ENCODE results near the gene SND1.

The SND1 gene

DNA sequence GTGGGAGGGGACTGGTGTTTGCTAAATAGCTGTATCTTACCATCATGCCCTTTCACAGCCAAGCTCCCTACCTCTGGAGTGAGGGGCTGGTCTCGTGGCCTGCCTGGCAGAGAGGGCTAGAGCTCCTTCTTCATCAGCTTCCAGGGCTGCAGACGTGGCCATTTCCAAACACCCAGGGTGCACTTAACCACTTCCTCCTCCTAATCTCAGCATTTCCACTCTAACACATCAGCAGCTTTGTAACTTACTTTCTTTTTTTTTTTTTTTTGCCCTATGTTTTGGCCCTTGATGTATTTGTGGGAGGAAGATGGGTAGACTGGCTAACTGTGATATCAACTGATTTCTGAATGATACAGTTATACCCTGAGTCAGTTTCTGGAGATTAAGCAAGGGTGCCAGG, 351.8 kb downstream of the SND1 start:
- DNase-seq = no peak

DNA sequence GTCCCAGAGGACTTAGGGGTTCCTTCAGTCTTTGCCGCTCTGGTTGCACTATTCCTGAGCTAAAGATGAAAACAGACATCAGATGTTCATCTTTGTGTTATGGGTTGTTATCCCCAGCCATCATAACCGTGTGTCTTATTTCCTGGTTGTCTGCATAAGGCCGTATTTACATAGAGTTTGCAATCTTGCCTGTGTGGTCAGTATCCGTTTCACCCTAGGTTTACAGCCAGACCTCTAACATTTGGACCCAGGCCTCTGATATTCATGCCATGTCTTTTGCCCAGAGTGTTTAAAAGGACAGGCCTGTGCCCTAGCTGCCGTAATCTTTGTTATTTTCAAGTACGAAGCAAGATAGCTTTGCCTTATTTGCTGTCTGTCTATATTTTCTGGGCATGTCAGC, 352.6 kb downstream of the SND1 start:
- no peak for DNase-seq

DNA sequence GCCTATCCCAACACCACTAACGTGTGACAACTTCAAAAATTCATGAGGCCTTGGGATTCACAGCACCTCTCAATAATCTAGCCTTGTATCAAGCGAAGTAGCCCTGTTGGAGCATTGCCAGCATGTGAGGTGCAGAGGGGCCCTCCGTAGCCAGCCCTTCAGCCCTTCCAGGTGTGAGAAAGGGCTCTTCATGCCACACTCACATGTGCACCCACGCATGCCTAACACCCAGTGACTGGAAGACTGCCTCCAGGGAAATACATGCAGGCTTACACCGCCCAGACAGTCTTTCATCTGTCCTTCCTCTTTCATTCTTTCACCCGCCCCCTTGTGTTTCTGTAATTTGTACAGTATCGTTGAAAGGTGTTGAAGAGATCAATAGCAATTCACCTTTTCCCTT, 353.1 kb downstream of the SND1 start:
- no peak for DNase-seq

DNA sequence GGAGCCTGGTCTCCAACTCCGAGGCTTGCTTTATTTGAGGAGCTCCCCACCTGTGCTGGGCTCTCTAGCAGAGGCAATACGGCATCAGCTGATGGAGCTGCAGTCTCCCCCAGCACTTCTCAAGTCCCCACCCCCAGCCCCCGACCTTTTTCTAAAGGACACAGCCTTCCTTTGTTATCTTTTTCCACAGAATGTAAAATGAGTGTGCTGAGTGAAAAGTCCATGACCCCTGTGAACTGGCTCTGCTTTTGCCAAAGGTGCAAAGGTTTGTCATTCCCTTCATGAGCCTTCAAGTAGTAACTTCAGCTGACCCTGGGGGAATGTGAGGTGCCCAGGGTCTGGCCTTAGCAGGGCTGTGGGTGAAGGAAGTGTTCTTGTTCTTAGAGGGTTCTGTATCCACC, 353.8 kb downstream of the SND1 start:
- DNase-seq = no peak

DNA sequence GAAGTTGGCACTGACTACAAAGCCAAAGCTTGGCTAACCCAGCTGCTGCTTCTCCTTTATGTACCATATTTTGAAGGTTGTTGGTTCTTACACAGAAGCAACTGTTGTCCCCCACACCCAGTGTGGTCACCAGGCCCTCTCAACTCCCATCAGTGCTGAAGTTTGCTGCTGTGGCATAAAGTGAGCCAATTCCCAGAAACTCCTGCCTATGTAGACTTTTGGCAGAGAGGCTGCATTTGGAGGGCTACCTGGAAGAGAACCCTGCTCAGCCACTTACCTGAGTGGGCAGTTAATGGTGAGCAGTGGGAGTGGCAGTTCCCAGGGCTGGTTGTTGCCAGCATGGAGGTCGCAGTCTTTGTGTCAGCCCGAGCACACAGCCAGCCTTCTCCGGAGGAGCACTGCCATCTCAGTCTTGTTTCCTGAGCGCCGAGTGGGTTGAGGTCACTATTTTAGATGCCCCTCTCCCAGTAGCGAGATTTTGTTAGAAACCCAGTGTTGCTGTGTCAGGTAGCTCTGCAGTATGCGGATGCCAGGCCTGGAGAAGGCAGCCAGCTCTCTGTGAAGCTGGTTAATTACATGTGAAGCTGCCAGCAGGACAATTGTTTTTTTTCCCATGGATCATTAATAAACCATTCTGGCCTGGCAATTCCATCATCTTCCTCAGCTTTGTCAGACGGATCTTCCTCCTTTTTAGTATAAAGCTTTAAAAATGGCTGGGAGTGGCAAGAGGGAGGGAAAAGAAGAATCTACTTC, 354.7 kb downstream of the SND1 start:
- DNase-seq = no peak

DNA sequence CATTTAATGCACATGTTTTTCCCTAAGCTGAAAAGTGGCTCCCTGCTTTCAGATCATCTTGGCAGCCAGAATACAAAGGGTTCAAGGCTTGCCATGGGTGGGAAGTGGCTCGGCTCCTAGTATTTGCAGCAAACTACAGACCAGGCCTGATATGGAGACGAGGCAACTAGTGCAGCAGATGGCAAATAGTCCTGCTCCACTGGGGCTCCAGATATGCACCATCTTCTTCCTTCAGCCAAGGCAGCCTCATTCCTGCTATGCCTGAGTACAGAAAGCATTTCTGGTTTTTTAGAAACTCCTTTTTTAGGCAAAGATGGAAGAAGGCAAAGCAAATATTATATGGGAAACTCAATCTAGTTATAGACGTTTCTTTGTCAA, 355.3 kb downstream of the SND1 start:
- DNase-seq = no peak

DNA sequence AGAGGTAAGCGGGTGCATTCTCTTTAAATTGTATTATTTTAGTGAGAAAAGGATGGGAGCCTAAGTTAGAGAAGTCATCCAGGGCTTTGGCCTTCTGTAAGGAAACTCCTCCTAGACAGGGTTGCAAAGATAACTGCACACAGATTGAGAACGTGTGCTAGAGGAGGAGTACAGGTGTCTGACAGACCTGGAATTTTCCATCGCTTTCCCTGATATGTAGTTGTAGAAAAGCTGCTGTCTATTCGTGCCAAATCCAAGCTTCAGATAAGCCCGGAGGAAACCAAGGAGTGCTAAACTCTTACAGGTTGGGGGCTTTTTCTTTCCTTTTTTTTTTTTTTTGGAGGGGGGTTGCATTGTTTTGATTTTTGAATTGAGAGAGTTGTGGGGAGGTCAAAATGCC, 356.1 kb downstream of the SND1 start:
- no peak for DNase-seq

DNA sequence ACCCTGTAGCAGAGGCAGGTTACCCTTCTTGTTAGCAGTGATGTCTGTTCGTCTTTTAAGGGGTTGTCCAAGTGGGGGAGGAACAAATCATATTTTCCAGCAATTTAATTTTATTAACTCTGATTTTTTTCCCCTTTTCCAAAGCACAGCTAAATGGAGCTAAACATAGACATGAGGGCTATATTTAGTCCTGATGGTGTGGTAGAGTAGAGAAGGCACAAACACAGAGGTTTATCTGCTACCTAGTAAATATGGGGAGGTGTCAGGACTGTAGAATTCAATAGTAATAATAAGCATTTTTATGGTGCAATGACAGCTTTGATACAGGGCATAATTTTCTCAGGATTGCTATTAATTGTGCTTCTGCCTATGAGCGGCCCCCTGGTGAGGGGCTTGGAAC, 356.8 kb downstream of the SND1 start:
- no peak for DNase-seq

DNA sequence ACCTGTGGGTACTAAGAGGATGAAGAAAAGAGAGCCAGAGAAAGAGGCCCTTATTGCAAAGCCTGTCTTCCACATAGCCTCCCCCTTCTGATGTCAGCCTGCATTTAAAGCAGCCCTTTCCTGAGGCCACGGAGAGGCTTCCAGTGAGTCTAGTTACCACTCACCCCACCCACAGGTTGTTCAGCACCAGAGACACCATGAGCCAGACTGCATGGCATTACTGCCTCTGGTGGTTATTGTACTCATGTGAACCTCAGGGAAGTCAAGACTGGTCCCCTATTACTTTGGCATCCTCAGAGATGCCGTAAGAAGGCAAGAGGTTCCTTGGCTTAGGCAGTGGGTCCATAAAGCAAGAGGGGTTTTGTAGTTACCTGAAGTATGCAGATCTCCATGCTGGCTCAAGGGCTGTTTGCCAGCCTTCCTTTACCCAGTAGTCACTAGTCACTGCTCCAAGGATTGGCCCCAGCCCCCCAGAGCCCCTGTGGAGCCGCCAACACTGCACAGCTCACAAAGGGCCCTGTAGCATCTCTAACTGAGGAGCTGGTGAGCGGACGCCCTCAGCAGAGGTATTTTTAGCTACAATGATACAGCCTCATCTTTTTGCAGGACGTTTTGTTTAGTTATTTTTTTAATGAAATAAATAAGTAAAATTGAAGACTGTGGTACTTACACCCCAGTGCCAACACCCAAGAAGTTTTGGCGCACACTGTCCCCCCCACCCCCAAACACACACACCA, 358.6 kb downstream of the SND1 start:
- DNase-seq = no peak

DNA sequence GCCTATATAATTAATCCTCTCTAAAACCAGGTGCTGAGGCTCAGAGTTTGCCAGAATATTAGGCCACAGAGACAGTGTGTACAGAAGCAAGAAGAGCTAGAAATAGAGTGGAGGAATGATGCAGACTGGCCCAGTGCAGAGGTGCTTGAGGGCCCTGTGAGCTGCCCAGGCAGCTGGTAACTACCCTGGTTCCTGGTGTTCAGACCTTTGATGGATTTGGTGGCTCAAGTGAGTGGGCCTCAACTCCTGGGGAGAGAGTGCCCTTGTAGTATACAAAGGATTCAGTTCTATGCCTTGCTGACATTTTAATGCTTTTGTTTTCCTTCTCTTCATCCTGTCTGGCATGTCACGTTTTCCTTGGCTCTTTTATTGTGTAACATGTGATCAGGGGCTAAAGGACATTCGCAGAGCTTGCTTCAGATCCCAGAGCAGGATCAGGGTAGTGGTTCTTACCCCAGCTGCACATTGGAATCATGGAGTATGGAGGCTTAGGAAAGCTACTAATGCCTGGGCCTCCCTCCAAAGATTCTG, 359.2 kb downstream of the SND1 start:
- no peak for DNase-seq

DNA sequence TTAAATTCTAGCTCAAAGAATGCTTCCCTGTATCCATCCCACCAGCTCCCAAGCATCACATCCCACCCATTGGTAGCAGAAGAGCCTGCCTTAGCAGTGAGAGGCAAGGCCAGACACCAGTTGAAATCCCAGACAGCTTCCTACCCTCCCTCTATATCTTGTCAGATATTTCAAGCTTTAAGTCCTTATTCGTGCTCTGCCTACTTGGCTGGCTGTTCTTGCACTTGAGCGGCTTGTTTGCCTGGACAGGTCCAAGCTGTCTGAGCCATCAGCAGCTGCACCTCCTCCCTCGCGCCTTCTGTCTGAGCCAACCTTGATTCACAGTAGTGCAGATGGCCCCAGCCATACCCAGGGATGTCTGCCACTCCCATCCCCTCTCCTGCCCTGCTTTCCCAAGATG, 362.8 kb downstream of the SND1 start:
- DNase-seq = no peak

DNA sequence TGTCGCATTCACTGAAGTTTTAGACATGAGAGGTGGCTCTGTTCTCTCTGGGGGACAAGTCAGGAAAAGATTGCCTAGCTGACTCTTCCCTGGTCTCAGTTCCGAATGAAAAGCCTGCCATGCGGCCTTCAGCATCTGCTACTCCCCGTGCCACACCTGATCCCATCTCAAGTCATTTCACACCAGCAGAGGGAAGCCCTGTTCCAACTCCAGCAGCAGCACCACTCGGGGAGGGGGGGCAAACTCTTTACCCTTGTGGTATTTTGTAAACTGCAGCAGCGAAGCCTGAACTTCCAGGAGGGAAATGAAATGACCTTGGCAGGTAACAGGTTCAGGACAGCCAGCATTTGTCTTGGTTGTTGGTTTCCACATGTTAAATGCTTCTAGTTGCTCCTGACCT, 365.5 kb downstream of the SND1 start:
- DNase-seq = no peak

DNA sequence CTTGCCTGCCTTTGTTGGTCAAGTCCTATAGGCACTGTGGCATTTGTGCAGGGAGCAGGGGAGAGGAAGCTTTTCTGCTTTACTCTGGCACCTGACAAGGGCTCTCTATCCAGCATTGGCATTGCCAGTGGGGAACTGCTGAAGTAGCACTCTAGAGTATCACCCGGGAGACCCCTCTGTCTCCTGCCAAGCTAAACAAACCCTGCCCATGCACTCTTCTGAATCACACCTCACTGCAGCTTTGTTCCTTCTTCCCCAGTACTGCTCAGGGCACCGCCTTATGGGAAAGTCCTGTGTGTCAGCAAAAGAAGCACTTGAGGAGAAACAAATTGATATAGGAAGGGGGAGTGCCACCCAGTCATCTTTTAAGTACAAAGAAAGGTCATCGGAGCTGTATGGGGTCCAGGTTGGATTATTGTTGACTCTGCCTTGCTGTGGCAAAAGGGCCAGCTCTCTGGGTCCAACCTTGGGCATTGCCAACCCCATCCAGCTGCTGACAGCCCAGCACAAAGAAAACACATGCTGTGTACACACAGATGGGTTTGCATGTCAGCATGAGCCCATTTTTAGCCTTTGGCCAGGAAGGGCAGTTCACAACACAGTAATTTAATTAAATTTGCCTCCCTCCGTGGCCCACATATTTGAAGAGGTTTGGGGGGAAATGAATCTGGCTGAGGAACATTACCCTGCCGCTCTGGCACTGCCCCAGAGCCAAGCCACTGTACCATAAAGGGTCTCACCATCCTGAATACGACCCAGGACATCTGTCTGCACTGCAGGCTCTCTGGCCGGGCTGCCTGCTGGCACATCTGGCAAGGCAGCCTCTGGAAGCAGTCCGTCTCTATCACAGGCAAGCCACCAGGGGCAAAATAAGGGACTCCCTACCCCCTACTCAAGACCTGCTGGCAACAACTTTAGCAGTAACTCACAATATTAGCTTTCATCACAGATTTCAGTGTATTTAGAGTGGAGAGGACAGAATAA, 366.2 kb downstream of the SND1 start:
- DNase-seq = no peak

DNA sequence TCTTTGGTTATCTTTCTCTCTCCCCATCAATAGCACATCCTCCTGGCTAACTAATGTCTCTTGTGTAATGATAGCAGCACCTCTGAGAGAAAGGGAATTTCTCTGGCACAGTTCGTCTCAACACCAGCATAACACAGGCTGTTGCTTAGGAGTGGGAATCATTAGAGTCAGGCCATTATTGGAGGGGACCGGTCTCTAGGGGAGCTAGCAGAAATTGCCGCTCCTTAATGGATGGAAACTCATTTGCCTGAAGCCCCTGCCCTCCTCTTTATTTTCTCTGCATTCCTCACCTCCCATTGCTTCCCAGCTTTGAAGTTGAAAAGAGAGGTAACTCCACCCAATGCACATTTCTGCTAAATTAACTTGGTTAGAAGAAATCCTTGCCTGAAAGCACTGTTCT, 367.3 kb downstream of the SND1 start:
- no peak for DNase-seq

DNA sequence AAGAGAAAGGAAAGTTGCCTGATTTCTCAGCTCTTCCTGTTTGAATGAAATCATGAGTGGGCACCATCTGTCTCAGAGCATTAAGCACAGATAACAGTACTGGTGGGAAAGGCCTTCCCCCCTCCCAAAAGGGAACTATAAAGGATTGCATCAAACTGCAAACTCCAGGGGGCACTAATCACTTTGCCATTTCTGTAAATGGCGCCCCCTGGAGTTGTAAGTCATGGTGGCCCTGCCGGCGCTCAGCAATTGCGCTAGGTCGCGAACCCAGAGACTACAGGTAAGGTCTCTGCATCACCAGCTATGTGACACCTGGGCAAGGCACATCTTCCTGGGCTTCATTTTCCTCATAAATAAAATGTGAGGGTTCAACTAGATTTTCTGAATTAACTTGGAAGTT, 368.2 kb downstream of the SND1 start:
- no peak for DNase-seq

DNA sequence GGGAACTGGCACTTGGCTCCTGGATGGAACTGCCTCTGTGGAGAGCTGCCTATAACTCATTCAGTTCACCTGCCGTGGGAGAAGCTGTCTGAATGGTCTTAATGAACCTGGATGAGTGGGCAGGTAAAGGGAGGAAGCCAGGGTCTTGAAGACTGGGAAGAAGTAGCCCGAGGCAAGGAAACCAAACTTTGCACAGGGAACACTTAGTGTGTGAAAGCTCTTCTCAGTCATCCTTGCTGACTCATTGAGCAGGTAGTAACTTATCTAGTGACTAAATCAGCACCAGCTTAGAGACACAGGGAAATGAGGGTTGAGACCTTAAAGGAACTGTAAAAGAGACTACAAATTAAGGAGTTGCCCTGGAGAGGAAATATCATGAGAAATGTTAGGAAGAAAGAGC, 369.4 kb downstream of the SND1 start:
- DNase-seq = no peak

DNA sequence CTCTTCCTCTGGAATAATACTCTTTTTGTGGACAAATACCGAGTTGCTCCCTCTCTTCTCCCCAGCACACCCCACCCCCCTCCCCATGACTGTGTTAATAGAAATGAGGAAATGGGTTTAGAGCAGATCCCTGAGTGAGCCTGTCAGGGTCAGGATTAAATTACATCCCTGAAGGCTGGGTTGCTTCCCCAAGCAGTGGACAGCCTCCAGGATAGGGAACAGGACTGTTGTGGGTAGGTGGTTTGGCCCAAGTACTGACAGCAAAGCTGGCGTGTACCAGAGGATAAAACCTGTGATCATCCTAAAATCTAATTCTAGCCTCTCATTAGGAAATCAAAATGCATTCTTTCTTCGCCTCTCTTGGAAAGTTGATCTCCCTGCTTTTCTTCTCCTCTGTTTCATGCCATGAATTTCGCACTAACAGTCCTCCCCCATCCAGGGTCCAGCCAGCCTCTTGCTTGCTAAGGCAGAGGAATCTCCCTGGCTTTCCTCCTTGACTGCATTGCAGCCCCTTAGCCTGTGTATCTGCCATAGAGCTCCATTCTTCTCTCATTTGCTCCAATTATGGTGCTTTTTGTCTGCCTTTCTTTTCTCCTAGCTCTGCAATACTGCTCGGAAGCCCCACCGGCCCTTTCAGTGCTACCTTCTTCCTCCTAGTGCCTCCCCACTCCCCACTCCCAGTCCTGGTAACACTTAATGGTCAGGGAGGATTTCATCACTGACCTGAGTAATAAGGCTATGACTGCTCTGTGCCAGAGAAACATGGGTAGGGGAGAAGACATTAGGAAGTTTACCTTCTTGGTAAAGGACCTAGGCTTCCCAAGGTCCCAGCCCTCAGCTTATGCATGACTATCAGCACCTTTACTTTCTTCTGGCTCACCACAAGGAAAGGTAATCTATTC, 370.9 kb downstream of the SND1 start:
- DNase-seq = no peak

DNA sequence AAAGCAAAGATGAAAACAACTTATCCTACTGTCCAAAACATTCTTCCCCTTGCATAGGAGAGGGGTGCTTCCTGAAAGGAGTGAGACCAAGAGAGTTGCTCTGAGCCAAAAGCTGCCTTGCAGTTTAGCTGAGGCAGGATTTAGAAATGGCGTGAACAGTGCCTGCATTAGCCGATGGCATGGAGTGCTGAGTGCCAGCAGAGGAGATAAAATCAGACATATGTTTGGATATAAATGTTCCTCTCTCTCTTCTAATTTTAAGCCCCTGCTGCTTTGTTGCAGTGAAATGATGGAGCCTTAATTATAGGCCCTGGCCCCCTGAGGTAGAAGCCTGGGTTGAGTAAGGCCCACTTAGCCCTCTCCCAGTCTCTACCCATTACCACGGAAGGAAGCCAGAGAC, 372.2 kb downstream of the SND1 start:
- no peak for DNase-seq

DNA sequence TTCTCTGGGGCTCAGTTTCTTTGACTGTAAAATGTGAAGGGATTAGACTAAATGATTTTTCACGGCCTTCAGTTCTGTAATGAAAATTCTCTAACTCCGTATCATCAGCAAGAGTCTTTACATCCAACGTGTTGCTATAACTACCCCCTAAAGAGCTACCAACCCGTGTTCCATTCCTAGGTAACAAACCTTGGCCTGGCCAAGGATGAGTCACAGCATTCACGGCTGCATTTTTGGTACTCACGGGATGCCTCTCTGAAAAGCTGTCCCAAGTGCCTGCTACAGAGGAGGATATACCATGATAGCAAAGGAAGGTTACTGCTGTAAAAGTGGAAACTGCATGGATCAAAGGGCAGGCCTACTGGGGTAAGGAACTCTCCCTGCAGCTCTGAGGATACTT, 373.4 kb downstream of the SND1 start:
- no peak for DNase-seq

DNA sequence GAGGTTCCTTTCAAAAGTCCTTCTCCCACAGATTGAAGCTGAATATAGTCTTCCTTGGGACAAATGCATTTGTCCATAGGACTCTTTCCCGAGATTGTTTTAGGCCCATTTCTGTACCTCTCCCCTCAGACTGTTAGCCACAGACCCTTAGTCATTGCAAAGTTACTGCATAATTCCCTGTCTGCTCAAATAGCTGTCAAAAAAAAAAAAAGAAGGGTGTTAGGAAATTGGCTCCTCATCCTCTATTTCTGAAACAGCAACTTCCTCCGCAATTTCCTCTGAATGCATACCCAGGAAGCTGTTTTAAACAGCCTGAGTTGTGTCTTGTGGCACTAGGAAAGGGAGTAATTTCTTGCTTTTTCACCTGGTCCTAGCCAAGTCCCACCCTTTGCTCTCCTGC, 373.8 kb downstream of the SND1 start:
- DNase-seq = no peak

DNA sequence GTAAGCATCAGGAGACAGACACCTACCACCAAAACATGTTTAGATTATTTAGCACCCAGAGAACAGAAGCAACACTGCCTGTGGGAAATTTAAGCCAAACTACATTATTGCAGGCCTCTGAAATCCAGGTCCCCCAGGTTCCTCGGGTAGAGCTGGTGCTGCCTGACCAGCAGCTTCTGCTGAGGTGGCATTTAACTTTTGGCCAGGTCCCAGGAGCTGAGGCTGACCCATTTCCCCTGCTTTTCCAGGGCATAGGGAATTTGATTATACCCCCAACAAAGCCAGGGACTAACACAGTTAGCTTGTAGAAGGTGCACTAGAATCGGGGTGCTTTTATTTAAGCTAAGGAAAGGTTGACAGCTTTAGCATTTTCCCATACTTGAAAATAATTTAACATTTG, 374.6 kb downstream of the SND1 start:
- no peak for DNase-seq

DNA sequence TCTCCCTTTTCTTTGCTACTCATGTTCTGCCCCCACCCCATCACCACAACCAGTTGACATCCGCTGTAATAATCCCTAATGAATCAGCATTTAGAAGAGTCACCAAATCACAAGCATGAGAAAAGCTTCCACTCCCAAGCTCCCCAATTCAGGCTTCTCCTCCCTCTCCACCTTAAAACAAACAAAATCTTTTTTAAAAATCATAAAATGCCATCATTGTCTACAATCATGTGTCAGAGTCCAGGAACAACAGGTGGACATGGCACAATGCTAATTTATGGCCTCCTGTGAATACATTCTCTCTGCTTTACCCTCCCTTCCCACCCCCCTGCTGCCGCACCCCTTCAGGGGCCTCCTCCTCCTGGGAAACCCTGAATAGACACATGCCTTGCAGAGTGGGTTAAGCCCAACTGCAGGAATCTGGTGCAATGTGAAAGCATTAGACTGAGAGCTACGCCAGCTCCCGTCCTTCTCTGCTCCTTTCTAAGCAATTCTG, 375.5 kb downstream of the SND1 start:
- DNase-seq = no peak

Measured in effector CD8-positive, alpha-beta T cell (primary cell).